Posterior vena cava (tissue), 2 donors: Measurements from ENCODE around the gene TXNRD2. TPM values are rescaled to one million over a fixed set of nuclear protein-coding genes. Genes with fewer than 3 reads are reported as not detected.

Source experiments
- DNase-seq: peaks from one replicate; pipeline ENCODE4 v3.0.0-alpha.2; 2020; ENCODE audit warnings: low spot score
- intact Hi-C, 2 donors: fragments of 100-400 bp; cut with DNase I; formaldehyde crosslinking; loops; one replicate each; pipeline versions ENCODE4 v1.14.1 to v1.14.2; 2022 to 2023
- total RNA-seq, 2 donors: library from RNA; stranded (reverse); fragmentation: NEBNext Ultra II Directional; extraction: Animal tissue kit (Norgen Biotek cat#: 25700); gene quantifications; one replicate each; pipeline ENCODE4 v1.2.1, GENCODE V29; 2021
- donor health status: DM: yes; HTN: yes; CAD: no.
- donor health status: DM: yes; HTN: yes; CAD: no.

Gene TXNRD2
- total RNA-seq, 2 donors from 2014 or later: 13.9 to 19.2 TPM

- intact Hi-C loops: no loop called here
- no peak for DNase-seq
These were observed 27.7 kb upstream of the TXNRD2 start for GRCh38 chr22:19969141-19969928.

GRCh38 chr22:19968450-19968891 is 26.9 kb upstream of the TXNRD2 start:
- no peak for DNase-seq
- intact Hi-C loops: loop anchor here in 1 of 2 donors (1.0 kb wide), 1 partner anchor 141 kb away; no protein-coding TSS in a partner anchor

DNA sequence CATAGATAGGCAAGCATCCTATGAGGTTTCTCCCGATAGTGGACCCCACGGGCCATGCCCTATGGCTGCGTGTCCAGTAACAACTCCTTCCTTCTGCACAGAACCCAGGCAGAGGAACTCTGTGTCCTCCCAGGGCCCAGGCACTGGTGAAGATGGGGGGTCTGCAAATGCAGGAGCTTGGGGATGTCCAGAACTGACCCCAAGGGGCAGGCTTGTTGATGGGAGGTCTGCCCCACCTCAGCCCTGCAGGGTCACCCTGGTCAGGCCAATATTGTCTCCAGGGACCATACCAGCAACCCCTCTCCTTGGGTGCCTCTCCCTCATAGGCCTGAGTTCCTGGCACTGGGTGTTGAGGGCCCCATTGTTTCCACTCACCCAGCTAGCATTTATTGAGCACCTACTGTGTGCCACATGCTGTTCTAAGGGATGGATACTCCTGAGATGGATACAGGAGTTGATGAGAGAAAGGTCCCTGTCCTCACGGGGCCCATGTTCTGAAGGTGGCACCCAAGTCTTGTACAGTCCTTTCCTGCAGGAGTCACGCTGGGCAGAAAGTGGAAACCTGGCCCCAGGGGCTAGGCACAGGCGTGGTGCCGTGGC is 26.3 kb upstream of the TXNRD2 start:
- no peak for DNase-seq
- intact Hi-C loops: loop anchor here in 1 of 2 donors (1.0 kb wide), 1 partner anchor 141 kb away; no protein-coding TSS in a partner anchor

- no peak for DNase-seq
- intact Hi-C loops: no loop called here
These were observed 25.5 kb upstream of the TXNRD2 start for GRCh38 chr22:19966908-19967750.

- no peak for DNase-seq
- intact Hi-C loops: no loop called here
These were observed 24.4 kb upstream of the TXNRD2 start for GRCh38 chr22:19965771-19966709.

- no peak for DNase-seq
- intact Hi-C loops: loop anchor here in 1 of 2 donors (5.0 kb wide), 1 partner anchor 167 kb away; the partner anchor contains the start of gene ZDHHC8
These were observed 23.2 kb upstream of the TXNRD2 start for GRCh38 chr22:19964701-19965386.

- intact Hi-C loops: loop anchor here in 1 of 2 donors (5.0 kb wide), 1 partner anchor 168 kb away; the partner anchor contains the start of gene ZDHHC8
- no peak for DNase-seq
These were observed 22.4 kb upstream of the TXNRD2 start for GRCh38 chr22:19963863-19964642.

- DNase-seq: no peak
- intact Hi-C loops: loop anchor here in 1 of 2 donors (5.0 kb wide), 1 partner anchor 169 kb away; the partner anchor contains the start of gene ZDHHC8
These were observed 21.5 kb upstream of the TXNRD2 start for GRCh38 chr22:19962909-19963806.

DNA sequence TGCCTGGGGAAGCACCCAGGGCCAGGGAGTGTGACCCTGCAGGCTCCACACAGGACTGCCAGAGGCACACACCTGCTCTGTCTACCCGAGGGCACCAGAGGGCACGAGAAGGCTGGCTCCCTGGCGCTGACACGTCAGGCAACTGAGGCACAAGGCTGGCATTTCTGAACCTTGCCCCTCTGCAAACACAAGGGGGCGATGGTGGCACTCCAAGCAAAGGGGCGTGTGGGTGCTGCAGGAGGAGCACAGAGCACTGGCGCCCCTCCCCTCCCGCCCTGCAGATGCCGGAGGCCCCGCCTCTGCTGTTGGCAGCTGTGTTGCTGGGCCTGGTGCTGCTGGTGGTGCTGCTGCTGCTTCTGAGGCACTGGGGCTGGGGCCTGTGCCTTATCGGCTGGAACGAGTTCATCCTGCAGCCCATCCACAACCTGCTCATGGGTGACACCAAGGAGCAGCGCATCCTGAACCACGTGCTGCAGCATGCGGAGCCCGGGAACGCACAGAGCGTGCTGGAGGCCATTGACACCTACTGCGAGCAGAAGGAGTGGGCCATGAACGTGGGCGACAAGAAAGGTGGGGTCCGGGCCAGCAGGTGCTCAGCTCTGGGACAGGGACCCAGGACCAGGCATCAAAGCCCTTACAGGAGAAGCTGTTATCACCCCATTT is 20.8 kb upstream of the TXNRD2 start:
- DNase-seq: peak; percentile 90
- intact Hi-C loops: loop anchor here in 1 of 2 donors (5.0 kb wide), 1 partner anchor 170 kb away; the partner anchor contains the start of gene ZDHHC8

DNA sequence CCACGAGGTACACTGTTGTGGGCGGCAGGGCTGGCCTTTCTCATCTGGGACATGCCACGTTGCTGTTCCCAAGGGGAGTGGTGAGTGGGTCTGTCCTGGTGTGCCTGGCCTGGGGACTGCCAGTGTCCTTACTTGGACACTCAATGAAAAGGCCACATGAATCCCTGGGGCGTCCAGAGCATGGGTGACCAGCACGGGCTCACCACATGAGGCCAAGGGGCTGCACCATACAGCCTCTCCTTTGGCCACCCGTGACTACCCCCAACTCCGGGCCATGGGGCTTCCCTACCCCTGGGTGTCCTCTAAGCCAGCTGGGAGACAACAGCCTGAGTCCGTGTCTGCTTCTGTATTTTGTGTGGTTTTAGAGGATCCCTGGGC is 20.2 kb upstream of the TXNRD2 start:
- no peak for DNase-seq
- intact Hi-C loops: loop anchor here in 1 of 2 donors (5.0 kb wide), 1 partner anchor 170 kb away; the partner anchor contains the start of gene ZDHHC8

- intact Hi-C loops: loop anchor here in 1 of 2 donors (5.0 kb wide), 1 partner anchor 171 kb away; the partner anchor contains the start of gene ZDHHC8
- no peak for DNase-seq
These were observed 19.6 kb upstream of the TXNRD2 start for GRCh38 chr22:19961201-19961580.

DNA sequence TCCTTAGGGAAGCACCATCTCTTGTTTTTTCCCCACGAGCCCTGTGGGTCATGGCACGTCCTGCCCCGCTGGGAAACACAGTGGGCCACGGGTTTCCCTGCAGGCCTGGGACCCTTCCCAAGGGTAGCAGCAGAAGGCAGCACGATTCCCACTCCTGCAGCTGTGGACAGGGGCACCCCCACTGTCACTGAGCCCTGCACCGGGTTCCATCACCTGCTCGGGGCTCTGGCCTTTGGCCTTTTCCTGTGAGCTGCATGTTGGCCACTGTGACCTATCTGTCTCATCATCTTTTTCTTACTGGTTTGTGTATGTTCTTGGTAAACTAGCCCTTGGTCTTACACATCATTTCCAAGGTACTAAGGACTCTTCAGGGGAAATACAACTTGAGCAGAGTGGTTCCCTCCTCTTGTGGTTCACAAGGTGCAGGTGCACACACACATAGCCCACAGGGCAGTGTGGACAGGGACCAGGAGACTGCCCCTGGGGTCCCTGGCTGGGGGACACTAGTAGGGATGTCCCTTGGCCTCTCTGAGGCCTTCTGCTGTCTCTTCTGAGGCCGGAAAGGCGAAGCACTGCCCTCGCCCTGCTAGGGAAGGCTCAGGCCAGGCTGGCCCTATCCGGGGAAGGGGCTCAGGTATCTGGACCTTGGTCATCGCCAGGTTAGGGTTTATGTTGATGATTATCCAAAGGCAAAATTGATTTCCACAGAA is 19.0 kb upstream of the TXNRD2 start:
- intact Hi-C loops: loop anchor here in 1 of 2 donors (5.0 kb wide), 1 partner anchor 172 kb away; the partner anchor contains the start of gene ZDHHC8
- DNase-seq: no peak

- no peak for DNase-seq
- intact Hi-C loops: loop anchor here in 1 of 2 donors (5.0 kb wide), 1 partner anchor 172 kb away; the partner anchor contains the start of gene ZDHHC8
These were observed 18.2 kb upstream of the TXNRD2 start for GRCh38 chr22:19959587-19960490.
